CD4-positive, alpha-beta T cell treated with Interleukin-6 for 4 hours (primary cell): ENCODE results near the gene IFITM10.

Experiments used
- DNase-seq: peaks from one replicate; pipeline ENCODE4 v3.0.0-alpha.2; 2020; ENCODE audit warnings: mixed read lengths

The IFITM10 gene

GRCh38 chr11:1750481-1750839 lies at the start of gene IFITM10:
Gene IFITM10, minus strand, starts transcription at chr11:1750595. Its CDS starts 153 bp downstream, at chr11:1750442.
- DNase-seq, result no peak

GRCh38 chr11:1797391-1798125 lies 47.2 kb upstream of the IFITM10 start:
- DNase-seq, result no peak

- no peak for DNase-seq
Measured at GRCh38 chr11:1796413-1797011, 46.1 kb upstream of the IFITM10 start.

DNA sequence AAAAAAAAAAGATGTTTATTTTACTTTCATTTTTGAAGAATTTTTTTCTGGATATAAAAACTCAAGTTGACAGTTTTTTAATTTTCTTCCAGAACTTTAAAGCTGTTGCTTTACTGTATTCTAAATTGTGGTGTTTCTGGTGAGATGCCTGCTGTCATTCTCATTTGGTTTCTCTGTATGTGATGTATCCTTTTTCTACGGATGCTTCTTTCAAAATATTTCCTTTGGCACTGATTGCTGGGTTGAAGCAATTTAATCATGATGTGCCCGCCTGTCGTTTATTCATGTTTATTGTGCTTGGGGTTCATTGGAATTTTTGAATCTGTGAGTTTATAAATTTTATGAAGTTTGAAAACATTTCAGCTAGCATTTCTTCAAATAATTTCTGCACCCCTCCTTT lies 42.7 kb upstream of the IFITM10 start:
- DNase-seq, result no peak

- no peak for DNase-seq
Measured at GRCh38 chr11:1792461-1792860, 42.1 kb upstream of the IFITM10 start.

GRCh38 chr11:1791912-1792311 lies 41.5 kb upstream of the IFITM10 start:
- DNase-seq, result no peak

DNA sequence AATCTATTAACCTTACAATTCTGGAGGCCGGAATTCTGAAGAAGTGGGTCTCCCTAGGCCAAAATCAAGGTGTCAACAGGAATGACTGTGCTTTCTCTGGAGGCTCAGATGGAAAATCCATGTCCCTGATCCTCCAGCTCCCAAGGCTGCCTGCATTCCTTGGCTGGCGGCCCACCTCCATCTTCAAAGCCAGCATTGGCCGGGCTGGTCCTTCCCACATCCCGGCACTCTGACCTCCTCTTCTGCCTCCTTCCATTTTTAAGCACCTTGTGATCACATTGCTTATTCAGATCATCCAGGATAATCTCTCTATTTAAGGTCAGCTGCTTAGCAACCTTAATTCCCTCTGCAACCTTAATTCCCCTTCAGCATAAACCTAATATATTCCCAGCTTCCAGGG lies 36.1 kb upstream of the IFITM10 start:
- no peak for DNase-seq

DNA sequence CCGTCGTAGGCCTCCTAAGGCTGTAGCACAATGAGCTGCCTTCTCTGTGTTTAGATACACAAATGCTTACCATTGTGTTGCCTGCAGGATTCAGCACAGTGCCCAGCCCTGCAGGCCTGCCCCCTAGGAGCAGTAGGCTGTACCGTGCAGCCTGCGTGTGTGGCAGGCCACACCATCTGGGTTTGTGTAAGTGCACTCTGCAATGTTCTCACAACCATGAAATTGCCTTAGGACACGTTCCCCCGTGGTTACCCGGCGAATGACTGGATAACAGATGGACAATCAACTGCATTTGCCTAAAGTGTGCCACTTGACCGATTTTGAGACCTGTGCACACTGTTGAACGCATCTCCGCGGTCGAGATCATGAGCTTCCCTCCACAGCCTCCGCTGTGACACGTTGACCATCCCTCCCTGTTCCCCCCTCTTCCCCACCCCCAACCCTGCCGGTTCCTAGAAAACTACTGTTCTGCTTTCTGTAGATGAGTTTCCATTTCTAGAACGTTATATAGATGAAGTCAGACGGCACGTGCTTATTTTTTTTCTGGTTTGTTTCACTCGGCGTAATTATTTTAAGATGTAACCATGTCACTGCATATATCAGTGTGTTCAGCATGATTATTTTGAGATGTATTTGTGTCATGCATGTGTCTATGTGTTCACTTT lies 35.5 kb upstream of the IFITM10 start:
- no peak for DNase-seq

GRCh38 chr11:1784761-1785650 lies 34.6 kb upstream of the IFITM10 start:
- no peak for DNase-seq

DNA sequence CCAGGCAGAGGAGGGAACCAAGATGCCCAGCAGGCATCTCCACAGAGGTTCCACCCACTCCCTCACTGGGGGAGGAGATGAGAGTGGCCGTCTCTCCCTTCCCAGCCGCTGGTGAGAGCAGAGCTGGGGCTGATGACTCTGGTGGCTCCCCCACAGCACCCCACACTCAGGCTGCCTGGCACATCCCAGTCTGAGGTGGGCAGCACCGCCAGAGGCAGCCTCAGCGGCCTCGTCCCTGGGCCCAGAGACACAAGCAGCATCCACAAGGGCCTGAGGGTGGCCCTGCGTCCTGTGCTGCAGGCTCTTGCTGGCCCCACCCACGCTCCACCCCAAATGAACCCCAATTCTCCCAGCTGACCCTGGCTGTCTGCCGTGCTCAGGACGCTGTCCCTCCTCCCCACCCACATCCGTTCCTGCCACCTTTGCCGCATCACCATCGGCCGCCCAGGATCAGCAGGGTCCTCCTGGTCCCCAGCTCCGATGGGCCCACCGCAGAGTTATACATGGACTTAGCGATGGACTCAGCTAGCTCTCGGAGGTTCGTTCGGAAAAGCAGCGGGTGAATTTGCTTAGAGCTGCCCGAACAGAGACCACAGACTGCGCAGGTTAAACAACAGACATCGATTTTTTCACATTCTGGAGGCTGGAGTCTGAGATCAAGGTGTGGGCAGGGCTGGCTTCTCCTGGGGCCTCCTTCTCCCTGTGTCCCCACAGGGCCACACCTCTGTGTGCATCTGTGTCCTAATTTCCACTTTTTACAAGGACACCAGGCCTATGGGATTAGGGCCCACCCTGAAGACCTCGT lies 33.5 kb upstream of the IFITM10 start:
- DNase-seq, result no peak

GRCh38 chr11:1782831-1783724 lies 32.7 kb upstream of the IFITM10 start:
- no peak for DNase-seq

- DNase-seq, result no peak
Measured at GRCh38 chr11:1782031-1782590, 31.7 kb upstream of the IFITM10 start.

GRCh38 chr11:1781593-1781975 lies 31.2 kb upstream of the IFITM10 start:
- no peak for DNase-seq

DNA sequence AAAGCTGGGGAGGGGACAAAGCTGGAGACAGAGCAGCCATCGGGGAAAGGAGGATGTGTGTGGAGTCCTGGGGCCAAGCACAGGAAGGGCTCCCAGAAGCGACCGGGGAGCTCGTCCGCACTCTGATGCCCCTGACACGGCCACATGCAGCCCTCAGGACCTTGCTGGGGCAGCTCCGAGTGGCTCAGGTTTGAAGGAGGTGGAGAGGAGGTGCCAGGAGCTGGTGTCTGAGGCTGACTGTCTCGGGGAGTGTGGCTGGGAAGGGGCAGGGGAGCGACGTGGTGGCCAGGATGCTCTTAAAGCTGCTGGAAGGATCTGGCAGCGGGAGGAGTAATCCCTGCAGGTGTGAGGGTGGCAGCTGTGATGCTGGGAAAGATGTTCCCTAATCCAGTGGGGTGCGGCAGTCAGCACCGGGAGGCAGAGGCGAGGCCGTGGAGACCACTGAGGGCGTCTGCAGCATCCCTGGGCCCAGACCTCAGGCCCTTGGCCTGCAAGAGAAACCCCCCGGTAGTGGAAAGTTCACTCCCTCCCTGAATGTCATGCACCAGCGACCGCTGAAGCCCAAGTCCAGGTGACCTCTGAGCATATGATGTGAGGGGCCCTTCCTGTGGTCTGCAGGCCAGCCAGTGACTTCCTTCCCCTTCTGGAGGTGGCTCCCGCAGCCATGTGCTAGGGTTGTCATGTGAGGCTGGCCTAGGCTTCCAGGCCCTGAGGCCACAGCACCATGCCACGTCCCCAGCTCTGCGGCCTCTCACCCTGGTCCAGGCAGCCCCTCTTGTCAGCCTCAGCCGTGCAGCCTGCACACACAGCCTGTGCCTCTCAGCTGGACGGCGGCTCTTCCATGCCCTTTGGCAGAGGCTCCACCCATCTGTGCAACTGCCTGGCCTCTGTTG lies 30.6 kb upstream of the IFITM10 start:
- no peak for DNase-seq

DNA sequence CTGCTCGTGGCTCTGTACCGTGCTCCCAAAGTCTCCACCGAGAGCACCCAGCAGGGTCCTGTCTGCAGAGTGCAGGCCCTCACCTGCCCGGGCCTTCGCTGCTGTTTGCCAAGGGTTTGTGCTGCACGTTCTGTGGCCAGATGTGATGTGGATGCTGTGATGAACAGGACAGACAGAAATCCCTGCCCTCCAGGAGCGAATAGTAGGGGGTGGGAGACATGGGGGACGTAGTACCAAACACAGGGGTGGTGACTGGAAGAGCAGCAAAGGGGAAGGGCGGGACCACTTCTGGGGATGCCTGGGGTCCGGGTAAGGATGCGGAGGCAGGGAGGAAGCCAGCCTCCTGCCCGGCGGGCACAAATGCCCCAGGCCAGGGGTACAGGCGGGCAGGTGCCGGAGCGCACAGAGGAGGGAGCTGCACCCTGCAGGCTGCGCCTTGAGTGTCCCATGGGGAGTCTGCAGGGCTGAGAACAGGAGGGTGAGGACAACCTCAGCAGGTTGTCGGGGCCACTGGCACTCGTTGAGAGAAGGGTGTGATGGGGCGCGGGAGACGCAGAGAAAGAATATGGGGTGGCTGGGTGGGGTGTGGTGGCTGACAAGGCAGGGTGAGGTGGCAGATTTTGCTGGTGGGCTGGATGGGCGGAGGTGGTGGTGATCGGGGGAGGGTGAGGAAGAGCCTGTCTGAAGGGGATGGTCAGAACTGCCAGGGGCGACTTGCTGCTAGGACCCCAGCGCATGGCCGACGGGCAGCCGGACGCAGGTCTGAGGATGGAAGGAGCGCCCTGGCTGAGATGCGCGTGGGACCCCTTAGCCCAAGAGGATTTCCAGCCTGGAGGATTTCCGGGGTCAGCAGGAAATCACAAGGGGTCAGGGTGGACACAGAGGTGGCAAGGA lies 29.7 kb upstream of the IFITM10 start:
- DNase-seq, result no peak

DNA sequence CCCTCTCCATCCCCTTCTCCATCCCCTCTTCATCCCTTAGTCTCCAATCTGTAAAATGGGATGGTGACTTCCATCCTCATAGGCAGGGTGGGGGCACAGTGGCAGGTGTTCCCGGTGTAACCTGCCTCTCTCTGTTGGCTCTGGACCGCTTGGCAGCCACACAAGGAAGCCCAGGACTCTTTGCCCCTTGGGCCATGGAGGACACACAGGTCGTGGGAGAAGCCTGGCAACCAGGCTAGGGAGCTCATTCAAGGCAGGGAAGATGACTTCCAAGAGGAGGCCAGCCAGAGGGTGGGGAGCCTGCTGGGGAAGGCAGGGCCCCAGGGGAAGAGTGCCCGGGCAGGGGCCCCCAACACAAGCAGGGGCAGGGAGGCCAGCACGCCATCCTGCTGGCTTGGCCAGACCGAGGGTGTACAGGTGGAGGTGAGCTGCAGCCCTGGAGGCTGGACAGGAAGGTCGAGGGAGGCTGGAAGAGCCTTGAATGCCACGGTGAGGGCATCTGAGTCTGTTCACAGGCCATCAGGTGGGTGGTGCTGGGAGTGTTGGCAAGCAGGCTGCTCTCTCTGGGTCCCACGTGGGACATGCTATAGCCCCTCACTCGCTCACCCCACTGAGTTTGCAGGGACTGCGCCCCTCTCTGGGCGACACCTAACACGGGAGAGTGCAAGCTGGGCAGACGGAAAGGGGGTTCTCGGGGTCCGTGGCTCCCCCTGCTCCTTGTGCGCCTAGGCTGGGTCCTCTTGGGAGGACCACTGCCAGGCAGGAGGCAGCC lies 28.8 kb upstream of the IFITM10 start:
- no peak for DNase-seq

GRCh38 chr11:1778141-1778911 lies 27.9 kb upstream of the IFITM10 start:
- DNase-seq, result no peak
